HG03039 (cell line): Measurements from ENCODE around the gene FRMD8.
"Not testable (repeated sequence)": the region's sequence is repeated elsewhere in the genome, so short reads cannot be mapped to it uniquely, and the experiment has no call there.

ENCODE experiments used
- ATAC-seq: cut with Tn5 transposase; IDR thresholded peaks from one replicate; pipeline ENCODE4 v1.9.1; 2021; ENCODE audit warnings: mild to moderate bottlenecking, moderate library complexity; ENCODE audit not compliant: unreplicated experiment

The FRMD8 gene

DNA sequence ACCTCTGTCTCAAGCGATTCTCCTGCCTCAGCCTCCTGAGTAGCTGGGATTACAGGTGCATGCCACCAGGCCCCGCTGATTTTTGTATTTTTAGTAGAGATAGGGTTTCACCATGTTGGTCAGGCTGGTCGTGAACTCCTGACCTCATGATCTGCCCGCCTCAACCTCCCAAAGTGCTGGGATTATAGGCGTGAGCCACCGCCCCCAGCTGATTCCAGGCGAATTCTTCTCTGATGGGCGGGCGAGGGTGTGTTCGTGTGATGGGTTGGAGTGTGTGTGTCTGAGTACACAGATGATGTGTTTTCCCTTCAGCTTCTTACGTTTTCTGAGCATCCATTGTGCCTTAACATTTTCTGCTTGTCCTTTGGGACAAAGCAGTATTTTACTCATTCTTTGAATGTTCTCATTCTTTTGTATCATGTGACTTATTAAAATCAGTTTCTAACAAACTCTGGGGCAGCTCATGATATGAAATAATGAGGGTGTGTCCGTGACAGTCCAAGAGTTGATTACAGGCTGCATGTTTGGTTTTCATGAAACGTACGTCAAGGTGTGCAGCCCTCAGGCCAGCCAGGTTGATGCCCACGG is 26.7 kb downstream of the FRMD8 start:
- not testable (repeated sequence) for ATAC-seq

DNA sequence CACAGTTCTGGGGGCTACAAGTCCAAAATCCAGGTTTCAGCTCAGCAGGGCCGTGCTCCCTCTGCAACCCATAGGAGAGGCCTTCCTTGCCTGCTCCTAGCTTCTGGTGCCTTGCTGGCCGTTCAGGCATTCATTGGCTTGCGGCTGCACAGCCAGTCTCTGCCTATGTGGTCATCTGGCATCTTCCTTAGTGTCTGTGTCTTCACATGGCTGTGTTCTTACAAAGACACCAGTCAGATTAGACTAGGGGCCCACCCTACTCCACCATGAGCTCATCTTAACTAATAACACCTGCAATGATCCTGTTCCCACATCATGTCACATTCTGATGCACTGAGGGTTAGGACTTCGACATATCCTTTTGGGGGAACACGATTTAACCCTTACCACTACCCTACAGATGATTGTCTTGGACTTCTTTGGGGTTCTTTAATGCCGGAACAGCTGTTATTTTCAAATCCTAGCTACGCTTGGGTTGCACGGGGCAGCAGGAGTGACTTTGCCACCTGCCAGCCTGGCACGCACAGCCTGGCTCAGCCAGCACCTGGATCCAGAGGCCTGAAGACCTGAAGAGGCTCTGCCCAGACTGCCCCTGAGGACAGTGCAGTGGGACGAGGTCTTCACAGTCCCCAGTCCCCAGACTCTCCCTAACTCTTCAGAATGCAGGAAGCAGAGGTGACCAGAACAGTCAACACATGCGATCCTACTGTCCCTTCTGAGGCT is 28.5 kb downstream of the FRMD8 start:
- no peak for ATAC-seq

DNA sequence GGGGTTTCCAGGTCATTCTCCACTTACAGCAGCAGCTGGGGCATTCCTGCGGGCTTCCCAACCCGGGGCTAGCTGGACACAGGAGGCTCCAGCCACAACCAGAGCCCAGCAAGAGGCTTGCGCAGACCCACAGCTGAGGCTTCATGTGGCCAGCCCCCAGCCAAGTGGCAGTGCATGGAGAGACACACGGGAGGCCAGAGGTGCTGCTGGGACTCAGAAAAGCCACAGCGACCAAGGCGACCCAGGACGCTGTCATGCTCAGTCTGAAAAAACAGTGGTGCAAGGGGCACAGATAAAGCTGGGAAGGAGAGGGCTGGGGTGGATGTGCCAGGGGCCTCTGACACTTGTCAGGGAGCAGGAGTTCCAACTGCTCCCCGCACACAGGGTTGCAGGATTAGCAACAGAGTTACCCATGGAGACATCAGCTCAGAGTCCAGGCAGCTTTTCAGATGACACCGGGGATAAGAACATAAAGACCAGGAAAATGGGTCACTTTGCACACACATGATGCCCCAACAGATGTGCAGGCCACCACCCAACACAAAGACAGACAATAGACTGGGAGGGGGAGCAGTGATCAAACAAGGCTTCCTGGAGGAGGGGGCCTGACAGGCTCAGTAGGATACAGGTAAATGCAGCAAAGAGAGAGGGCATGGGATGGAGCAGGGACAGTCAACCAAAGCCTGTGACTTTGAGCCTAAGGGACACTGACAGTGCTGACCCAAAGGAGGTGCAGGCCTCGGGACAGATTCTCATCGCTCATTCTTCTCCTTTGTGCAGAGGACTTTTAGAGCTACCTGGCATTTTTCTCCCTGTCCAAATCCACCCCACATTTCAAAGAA is 29.3 kb downstream of the FRMD8 start:
- no peak for ATAC-seq

DNA sequence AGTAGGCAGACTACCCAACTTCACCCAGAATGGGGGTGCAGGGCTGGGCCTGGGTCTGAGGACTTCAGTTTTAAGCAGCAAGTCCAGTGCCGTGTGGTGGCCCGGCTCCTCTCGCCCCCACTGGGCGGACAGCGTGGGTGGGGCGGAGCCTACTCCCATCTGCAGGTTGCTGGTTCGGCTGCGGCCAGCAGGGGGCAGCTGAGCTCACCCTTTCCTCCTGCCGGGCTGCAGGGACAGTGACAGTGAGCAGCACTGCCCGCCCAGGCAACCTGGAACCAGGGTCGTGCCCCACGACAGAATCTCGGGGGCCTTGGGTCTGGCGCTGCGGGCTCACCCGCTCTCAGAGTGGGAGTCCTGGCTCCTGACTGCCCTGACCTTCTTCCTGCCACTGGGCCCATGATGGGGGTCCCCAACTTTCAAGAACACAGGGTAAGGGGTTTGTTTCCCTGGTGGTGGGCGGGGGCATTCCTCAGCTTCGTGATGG is 29.9 kb downstream of the FRMD8 start:
- ATAC-seq = peak; percentile 26

DNA sequence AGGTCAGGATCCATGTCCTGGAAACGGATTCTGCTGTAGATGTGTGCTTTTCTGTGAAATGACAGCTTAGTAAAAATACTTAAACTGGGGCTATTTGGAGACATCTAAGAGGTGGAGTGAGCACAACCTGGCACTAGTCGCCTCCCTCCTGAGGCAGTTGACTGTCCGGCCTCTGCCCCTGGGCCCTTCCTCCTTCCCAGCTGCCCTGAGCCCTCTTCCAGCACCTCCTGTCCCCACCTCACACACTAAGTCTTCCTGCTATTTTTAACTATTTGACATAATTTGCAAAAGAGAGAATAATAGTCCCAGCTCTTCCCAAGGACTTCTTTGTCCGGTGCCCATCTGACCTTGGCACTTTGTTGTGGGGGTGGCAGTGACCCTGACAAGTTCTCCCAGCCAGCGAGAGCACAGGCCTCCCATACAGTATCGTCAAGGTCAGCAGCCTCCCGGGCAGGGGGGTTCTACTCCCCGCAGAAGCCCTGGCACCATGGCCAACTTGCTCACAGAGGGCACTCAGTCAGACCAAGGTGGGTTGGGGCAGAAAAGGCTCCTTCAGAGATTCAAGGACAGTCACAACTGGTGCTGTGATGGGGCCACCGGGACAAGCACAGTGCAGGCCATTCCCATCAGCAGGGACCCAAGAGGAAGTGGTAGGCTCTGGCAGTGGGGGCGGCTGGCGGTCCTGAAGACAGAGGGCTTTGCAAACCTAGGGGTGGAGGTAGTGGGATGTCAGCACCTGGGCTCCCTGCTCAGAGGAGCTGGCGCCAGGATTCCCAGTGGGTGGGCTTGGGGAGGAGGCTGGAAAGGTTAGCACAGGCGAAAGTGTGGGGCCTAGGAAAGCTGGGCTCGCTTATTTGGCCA is 30.6 kb downstream of the FRMD8 start:
- ATAC-seq = no peak

DNA sequence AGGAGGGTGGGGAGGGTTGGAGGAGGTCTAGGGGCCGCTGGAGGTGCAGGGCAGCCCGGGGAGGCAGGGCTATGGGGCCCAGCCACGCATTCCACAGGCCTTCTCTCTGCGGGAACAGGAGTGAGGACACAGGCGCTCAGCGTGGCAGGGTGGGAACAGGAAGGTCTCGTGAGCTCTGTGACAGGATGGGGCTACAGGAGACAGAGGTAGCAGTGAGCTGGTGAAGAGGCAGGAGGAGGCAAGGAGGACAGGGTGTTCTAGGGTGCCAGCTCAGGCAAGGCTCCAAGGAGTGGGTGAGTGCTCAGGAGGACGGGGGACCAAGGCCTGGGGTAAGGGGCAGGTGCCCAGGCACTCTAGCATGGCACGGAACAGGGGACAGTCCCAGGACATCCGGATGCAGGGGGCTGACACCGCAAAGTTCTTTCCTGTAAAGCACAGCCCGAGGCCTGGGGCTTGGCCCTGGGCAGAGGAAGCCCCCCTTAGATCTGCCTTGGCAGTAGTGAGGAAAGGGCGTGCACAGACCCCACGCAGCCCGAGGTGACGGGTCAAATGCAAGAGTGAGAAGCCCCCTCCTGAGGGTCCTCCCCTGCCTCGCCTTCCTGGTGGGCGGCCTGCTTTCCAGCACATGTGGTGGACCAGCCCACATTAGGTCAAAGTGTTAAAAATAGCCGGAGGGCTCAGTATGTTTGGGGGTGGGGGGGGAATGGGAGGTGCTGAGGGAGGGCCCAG is 31.4 kb downstream of the FRMD8 start:
- no peak for ATAC-seq

DNA sequence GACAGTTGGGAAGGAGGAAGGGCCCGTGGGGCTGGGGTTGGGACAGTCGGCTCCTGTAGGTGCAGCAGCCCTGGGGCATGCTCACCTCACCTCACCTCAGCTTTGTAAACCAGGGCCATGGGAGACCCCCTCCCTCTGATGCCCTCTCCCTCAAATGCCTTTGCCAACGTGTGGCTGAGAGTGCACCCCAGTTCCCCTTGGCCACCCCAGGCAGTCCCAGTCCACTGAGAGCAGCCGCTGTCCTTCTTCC is 31.9 kb downstream of the FRMD8 start:
- ATAC-seq = no peak

DNA sequence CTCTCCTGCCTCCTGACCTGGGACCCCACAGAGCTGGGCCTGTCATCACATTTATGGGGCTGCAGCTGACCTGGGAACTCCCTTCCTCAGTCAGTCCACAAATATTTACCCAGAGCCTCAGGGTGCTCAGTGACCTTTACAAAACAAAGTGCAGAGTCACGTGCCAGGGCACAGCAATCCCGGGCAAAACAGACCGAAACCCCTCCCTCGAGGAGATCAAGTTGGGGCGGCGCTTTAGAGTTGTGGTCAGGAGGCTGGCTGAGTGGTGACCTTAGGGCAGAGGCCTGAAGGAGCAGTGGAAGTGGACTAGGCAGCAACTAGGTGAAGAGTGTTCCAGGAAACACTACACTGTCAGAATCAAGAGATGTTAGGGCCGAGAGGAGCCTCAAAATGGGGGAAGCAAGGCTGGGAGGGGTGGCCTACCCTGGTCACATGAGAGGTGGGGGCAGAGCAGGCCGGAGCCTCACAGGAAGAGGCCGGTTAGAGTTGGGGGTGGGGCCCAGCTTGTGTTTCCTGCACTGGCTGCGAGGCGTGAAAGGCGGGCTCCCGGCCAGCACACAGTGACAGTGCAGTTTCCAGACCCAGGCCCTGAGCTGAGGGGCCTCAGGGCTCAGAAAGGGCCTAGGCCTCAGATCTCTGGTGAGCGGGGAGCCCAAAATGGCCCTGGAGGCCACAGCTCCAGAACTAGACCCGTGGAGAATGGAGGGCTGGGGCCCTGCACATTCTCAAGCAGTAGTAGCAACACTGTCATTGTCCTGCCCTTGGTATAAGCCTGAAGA is 32.4 kb downstream of the FRMD8 start:
- ATAC-seq = peak; percentile 27

DNA sequence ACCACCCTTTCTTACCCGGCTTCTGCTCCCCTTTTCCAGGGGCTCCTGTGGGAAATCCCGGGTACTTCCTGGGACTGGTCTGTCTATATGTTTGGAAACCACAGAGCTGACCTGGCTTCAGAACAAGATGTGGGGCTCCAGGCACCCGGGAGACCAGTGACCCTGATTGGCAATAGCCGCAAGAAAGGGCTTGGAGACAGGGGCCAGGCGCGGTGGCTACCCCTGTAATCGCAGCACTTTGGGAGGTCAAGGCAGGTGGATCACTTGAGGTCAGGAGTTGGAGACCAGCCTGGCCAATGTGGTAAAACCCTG is 33.0 kb downstream of the FRMD8 start:
- ATAC-seq = no peak

DNA sequence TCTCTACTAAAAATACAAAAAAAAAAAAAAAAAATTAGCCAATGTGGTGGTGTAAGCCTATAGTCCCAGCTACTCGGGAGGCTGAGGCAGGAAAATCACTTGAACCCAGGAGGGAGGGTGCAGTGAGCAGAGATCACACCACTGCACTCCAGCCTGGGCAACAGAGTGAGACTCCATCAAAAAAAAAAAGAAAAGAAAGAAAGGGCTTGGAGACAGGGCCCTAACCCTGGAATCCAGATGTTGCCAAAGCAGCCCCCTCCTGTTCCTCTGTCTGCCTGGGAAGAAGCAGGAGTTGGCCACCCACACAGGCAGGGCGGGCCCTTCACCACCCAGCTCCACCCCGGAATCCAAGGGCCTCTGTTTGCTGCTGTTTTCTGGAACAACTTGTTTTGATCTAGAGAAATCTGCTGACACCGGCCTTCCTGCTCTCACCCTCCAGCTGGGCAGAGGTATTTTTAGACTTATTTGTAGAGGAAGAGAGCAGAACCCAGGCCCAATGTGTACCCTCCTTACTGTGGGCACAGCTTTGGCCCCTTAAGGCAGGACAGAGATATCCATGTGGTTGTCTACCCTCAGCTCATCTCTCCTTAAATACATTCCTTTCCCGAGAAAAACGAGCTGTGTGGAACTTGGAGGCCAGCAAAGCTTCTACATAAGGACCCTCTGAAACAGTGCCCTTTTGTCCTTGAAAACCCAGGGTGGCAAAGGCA is 33.5 kb downstream of the FRMD8 start:
- ATAC-seq = no peak

DNA sequence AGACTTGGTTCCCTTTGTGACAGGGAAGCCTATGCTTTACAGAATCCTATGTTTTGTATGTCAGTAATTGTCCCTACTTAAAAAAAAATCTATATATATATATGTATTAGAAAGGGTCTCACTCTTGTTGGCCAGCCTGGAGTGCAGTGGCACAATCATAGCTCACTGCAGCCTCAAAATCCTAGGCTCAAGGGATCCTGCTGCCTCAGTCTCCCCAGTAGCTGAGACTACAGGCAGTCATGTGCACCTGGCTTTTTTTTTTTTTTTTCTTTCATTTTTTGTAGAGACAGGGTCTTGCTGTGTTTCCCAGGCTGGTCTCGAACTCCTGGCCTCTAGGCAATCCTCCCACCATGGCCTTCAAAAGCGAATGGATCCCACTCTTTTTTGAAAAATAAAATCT is 34.1 kb downstream of the FRMD8 start:
- ATAC-seq = no peak

DNA sequence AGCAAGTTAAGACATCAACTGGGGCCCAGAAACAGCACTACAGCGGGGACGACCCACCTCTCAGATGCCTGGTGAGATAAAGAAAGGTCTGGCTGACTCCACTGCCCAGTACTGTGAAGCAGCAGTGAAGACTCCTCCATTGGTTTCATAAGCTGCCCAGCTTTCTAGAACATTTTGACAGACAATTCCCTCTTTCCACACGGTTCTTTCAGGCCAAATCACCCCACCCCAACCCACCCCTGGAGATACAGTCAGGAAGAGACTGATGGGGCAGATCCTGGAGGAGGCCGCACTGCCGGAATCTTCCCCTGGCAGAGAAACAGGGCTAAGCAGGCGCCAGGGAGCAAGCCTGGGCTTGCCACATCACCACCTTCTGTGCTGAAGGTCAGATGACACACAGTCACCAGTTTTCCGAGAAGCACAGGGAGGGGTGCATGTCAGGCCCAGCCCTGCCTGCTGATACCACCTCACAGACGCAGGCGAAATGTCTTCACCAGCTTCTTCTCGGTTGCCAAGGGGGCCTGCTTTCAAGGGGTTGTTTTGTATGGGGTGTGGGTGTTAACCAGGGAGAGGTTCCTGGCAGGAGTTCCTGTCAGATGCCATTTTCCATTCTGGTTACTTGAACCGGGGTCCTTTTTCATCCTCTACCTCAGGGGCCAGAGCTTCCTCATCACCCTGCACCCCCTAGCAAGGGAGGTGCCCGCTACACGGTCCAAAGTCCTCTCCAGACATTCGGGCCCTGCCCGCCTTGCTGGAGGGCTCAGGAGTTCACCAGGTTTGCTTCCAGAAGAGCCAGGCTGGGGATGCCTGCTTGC is 34.7 kb downstream of the FRMD8 start:
- no peak for ATAC-seq

DNA sequence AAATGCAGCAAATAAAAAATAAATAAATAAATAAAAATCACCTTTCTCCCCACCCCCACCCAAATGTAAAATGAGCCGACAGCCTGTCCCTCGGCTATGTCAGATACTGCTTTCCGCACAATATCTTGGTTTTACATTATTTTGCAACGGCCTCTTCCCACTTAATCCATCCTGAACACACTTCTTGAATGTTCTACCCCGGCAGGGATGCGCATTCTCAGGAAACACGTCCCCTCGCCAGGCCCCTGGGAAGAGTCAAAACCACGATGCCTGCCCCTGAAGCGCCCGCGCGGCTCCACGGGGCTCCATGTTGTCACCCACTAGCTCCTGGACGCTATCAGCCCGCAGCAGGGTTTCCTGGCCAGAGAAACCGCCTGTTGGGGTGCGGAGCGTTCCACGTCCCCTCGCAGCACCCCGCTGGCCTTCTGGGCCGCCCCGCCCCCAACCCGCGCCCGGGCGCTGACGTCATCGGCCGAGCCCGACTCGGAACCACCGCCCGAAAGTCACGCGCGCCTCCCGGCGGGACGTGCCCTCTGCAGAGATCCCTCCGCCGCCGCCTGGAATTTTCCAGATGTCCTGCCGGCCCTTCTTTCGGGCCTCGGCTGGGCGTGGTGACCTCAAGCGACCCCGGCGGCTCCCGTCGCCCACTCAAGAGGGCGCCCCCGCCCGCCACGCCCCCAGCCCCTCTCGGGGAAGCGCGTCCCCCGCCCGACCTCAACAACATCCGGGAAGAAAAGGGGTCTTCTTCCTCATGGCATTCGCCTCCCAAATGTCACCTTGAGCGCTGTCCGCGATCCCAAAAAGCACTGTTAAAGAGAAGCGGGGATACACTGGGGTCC is 35.6 kb downstream of the FRMD8 start:
- ATAC-seq = peak; percentile 27

DNA sequence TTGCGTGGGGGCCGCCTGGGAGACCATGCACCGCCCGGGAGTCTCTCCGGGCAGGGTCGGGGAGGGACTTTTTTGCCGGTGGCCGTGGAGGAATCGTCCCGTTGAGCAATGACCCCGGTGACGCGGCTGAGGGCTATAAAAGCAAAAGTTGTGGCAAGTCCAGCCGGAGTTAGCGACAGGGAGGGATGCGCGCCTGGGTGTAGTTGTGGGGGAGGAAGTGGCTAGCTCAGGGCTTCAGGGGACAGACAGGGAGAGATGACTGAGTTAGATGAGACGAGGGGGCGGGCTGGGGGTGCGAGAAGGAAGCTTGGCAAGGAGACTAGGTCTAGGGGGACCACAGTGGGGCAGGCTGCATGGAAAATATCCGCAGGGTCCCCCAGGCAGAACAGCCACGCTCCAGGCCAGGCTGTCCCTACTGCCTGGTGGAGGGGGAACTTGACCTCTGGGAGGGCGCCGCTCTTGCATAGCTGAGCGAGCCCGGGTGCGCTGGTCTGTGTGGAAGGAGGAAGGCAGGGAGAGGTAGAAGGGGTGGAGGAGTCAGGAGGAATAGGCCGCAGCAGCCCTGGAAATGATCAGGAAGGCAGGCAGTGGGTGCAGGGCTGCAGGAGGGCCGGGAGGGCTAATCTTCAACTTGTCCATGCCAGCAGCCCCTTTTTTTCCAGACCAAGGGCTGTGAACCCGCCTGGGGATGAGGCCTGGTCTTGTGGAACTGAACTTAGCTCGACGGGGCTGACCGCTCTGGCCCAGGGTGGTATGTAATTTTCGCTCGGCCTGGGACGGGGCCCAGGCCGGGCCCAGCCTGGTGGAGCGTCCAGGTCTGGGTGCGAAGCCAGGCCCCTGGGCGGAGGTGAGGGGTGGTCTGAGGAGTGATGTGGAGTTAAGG is 36.4 kb downstream of the FRMD8 start, which contains the start of gene NEAT1:
Gene NEAT1 (plus strand): TSS at position 166 of the 883 bp plus-strand sequence.
- ATAC-seq = no peak

DNA sequence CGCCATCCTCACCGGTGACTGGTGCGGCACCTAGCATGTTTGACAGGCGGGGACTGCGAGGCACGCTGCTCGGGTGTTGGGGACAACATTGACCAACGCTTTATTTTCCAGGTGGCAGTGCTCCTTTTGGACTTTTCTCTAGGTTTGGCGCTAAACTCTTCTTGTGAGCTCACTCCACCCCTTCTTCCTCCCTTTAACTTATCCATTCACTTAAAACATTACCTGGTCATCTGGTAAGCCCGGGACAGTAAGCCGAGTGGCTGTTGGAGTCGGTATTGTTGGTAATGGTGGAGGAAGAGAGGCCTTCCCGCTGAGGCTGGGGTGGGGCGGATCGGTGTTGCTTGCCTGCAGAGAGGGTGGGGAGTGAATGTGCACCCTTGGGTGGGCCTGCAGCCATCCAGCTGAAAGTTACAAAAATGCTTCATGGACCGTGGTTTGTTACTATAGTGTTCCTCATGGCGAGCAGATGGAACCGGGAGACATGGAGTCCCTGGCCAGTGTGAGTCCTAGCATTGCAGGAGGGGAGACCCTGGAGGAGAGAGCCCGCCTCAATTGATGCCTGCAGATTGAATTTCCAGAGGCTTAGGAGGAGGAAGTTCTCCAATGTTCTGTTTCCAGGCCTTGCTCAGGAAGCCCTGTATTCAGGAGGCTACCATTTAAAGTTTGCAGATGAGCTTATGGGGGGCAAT is 37.2 kb downstream of the FRMD8 start:
- ATAC-seq = no peak
